C4-2B (cell line): ENCODE measurements around the gene ZBTB1.

Experiments
- ZFX ChIP-seq: fragments of 450-650 bp; IDR thresholded peaks from 2 replicates; pipeline ENCODE4 v1.6.1; 2017
- TF ChIP-seq, protein P1 (sequence below): fragments of 450-650 bp; conservative IDR thresholded peaks from 2 replicates; pipeline ENCODE4 v1.5.1; 2017; ENCODE audit warnings: mild to moderate bottlenecking

DNA sequence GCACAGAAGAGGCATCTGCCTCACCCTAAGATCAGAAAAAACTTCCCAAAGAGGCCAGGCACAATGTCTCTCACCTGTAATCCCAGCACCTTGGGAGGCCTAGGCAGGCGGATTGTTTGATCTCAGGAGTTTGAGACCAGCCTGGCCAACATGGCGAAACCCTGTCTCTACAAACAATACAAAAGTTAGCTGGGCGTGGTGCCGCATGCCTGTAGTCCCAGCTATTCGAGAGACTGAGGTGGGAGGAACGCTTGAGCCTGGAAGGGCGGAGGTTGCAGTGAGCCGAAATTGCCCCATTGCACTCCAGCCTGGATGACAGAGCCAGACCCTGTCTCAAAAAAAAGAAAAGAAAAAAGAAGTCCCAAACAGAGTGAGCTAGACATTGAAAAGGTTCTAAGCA is 4.5 kb downstream of the ZBTB1 start:
- TF ChIP-seq, protein P1, sequence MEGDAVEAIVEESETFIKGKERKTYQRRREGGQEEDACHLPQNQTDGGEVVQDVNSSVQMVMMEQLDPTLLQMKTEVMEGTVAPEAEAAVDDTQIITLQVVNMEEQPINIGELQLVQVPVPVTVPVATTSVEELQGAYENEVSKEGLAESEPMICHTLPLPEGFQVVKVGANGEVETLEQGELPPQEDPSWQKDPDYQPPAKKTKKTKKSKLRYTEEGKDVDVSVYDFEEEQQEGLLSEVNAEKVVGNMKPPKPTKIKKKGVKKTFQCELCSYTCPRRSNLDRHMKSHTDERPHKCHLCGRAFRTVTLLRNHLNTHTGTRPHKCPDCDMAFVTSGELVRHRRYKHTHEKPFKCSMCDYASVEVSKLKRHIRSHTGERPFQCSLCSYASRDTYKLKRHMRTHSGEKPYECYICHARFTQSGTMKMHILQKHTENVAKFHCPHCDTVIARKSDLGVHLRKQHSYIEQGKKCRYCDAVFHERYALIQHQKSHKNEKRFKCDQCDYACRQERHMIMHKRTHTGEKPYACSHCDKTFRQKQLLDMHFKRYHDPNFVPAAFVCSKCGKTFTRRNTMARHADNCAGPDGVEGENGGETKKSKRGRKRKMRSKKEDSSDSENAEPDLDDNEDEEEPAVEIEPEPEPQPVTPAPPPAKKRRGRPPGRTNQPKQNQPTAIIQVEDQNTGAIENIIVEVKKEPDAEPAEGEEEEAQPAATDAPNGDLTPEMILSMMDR, result no peak
- TF ChIP-seq ZFX, result no peak
